Ovary (tissue), 3 donors: ENCODE results near the gene SIRT3.

Source experiments
- EP300 ChIP-seq: sonication (generic); formaldehyde crosslinking; IDR thresholded peaks from one replicate; pipeline ENCODE4 v1.6.1; 2017; ENCODE audit warnings: antibody characterized with exemption
- TF ChIP-seq, protein P1 (sequence below), 3 donors: fragments of 450-650 bp in 2 of 3; fragments of 200-600 bp in 1 of 3; IDR thresholded peaks; one replicate each; pipeline versions ENCODE4 v1.5.1 to v1.8.0; 2016 to 2022; ENCODE audit warnings: antibody characterized with exemption in 3 of 3, mild to moderate bottlenecking in 1 of 3
- donor health status: DM: no; HTN: no; CAD: no.

DNA sequence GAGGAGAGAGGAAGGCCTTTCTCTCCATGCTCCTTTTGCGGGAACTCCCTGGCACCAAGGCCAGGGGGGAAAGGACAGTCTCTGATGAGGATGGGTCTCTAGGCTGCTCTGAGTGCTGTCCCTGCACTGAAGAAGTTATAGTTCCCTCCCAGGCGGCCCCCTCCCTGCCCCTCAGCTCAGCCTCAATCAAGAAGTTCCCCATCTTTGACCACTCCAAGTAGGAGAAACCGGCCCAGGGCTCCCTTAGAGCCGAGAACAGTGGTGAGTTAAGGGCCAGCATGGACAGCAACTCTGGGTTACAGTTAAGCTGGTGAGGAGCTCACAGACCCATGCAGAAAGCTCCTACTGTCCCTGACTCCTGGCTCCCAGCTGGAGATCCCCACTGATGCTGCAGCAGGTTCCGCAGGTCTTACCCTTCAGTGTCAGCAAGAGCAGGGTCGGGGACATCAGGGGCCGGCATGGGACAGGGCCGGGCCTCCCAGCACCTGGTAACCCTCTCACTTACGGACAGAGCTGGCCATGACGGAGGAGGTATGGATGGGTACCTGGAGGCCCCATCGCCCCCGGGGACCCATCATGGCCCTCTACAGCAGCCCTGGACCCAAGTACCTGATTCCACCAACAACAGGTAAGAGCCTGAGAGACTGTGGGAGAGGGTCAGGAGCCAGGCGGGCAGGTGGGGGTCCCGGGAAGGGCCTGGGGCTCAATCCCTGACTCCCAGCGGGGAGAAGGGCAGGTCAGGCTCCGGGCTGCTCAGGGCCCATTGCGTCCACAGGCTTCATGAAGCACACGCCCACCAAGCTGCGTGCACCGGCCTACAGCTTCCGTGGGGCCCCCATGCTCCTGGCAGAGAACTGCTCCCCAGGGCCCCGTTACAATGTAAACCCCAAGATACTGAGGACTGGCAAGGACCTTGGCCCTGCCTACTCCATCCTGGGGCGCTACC, 39.1 kb downstream of the SIRT3 start:
- TF ChIP-seq, protein P1, sequence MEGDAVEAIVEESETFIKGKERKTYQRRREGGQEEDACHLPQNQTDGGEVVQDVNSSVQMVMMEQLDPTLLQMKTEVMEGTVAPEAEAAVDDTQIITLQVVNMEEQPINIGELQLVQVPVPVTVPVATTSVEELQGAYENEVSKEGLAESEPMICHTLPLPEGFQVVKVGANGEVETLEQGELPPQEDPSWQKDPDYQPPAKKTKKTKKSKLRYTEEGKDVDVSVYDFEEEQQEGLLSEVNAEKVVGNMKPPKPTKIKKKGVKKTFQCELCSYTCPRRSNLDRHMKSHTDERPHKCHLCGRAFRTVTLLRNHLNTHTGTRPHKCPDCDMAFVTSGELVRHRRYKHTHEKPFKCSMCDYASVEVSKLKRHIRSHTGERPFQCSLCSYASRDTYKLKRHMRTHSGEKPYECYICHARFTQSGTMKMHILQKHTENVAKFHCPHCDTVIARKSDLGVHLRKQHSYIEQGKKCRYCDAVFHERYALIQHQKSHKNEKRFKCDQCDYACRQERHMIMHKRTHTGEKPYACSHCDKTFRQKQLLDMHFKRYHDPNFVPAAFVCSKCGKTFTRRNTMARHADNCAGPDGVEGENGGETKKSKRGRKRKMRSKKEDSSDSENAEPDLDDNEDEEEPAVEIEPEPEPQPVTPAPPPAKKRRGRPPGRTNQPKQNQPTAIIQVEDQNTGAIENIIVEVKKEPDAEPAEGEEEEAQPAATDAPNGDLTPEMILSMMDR (IDR thresholded peaks at IDR 0.05), result no peak
- TF ChIP-seq EP300, result no peak
